Endothelial cell of umbilical vein (primary cell): Measurements from ENCODE around the gene TOMM6.

Source experiments
- EZH2 ChIP-seq: IDR thresholded peaks from 2 replicates; pipeline ENCODE4 v1.6.1; 2012; ENCODE audit warnings: borderline replicate concordance, low read depth, mild to moderate bottlenecking, moderate library complexity, low read length, inconsistent platforms; ENCODE audit not compliant: severe bottlenecking
- JUN ChIP-seq: IDR thresholded peaks from 2 replicates; pipeline ENCODE4 v1.6.1; 2011; ENCODE audit warnings: borderline replicate concordance, low read depth; ENCODE audit not compliant: insufficient read length, insufficient read depth
- MYC ChIP-seq: IDR thresholded peaks from one replicate; pipeline ENCODE4 v1.6.1; 2011; ENCODE audit warnings: mild to moderate bottlenecking, low read depth, low read length
- POLR2A ChIP-seq: IDR thresholded peaks from 2 replicates; pipeline ENCODE4 v1.6.1; 2012; ENCODE audit warnings: low read depth, mild to moderate bottlenecking, control low read depth, low read length
- POLR2AphosphoS5 ChIP-seq: IDR thresholded peaks from 2 replicates; pipeline ENCODE4 v1.6.1; 2012; ENCODE audit warnings: low read depth, mild to moderate bottlenecking, control low read depth, low read length, moderate library complexity; ENCODE audit not compliant: insufficient read depth
- TF ChIP-seq, protein P1 (sequence below), 2 donors: IDR thresholded peaks; 1 replicate in 1 of 2; 2 replicates in 1 of 2; pipeline ENCODE4 v1.5.1; 2011; ENCODE audit warnings: low read length in 2 of 2, mild to moderate bottlenecking in 2 of 2, moderate library complexity in 2 of 2, control low read depth in 1 of 2, inconsistent platforms in 1 of 2, low read depth in 1 of 2; ENCODE audit not compliant: insufficient read depth in 1 of 2; ENCODE audit errors: extremely low read depth in 1 of 2
- TF ChIP-seq, protein P2 (sequence below): IDR thresholded peaks from 2 replicates; pipeline ENCODE4 v1.6.1; 2011; ENCODE audit not compliant: insufficient read depth, insufficient read length

DNA sequence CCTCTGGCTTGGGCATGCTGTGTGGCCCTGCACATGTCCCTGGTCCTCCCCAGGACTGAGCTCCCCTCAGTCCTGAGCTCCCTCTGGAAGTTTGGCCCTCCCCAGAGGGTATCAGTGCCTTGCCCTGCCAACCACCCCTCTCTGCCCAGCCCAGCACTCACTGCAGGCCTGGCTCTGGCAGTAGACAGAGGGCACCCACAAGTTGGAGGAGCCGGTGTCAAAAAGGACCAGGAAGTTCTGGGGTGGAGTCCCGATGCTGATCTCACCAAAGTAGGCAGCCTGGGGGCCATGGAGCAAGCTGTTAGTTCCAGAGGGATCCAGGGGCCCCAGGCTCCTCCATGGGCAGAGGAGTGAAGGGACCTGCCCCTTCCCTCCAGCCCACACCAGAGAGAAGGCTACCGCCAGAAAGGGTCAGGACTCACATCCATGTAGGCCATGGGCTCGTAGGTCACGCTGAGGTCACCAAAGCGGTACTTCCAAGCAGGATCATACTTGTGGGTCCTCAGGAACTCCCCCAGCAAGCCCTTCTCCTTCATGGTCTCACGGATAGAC is 43.2 kb upstream of the TOMM6 start:
- TF ChIP-seq, protein P1, sequence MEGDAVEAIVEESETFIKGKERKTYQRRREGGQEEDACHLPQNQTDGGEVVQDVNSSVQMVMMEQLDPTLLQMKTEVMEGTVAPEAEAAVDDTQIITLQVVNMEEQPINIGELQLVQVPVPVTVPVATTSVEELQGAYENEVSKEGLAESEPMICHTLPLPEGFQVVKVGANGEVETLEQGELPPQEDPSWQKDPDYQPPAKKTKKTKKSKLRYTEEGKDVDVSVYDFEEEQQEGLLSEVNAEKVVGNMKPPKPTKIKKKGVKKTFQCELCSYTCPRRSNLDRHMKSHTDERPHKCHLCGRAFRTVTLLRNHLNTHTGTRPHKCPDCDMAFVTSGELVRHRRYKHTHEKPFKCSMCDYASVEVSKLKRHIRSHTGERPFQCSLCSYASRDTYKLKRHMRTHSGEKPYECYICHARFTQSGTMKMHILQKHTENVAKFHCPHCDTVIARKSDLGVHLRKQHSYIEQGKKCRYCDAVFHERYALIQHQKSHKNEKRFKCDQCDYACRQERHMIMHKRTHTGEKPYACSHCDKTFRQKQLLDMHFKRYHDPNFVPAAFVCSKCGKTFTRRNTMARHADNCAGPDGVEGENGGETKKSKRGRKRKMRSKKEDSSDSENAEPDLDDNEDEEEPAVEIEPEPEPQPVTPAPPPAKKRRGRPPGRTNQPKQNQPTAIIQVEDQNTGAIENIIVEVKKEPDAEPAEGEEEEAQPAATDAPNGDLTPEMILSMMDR (IDR thresholded peaks at IDR 0.05; ENCODE audit: extremely low read depth in 1 of 2, insufficient read depth in 1 of 2, low read depth in 1 of 2, low read length in 2 of 2): no peak
- TF ChIP-seq POLR2A (no peak), JUN (no peak), EZH2 (no peak), POLR2AphosphoS5 (no peak), MYC (no peak)
- TF ChIP-seq, protein P2, sequence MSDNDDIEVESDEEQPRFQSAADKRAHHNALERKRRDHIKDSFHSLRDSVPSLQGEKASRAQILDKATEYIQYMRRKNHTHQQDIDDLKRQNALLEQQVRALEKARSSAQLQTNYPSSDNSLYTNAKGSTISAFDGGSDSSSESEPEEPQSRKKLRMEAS: no peak
